Panc1 (cell line): Measurements from ENCODE around the gene KCTD19. TPM values are rescaled to one million over a fixed set of nuclear protein-coding genes. Genes with fewer than 3 reads are reported as not detected.

Experiments
- ATAC-seq: fragments of 200-7000 bp; cut with Tn5 transposase; 2 replicates; pipeline ENCODE4 v1.9.1; 2020; ENCODE audit warnings: mild to moderate bottlenecking, moderate library complexity
- BruUV-seq: library from RNA; stranded (reverse); fragments of 400-500 nt; replicated peaks from 2 replicates; lab custom pipeline; 2021; lab: Mats Ljungman, UMichigan
- CTCF ChIA-PET: fragments of 300-600 bp; sonication (Branson Sonifier 250); formaldehyde crosslinking; loops from one replicate; lab custom pipeline; 2022; ENCODE audit warnings: antibody characterized with exemption; lab: Charles Lee
- POLR2A ChIA-PET: fragments of 300-600 bp; sonication (Branson Sonifier 250); formaldehyde crosslinking; loops from one replicate; lab custom pipeline; 2022; ENCODE audit warnings: antibody characterized with exemption; lab: Charles Lee
- DNase-seq: peaks from one replicate; pipeline ENCODE4 v3.0.0-alpha.2; 2010; ENCODE audit warnings: low read depth, low spot score
- H3K27ac ChIP-seq: 2 replicates; pipeline ENCODE4 v1.5.1; 2011; ENCODE audit warnings: mild to moderate bottlenecking, low read length, inconsistent platforms
- H3K27me3 ChIP-seq: fragments of 200-500 bp; sonication (Bioruptor generic); 2 replicates; pipeline ENCODE4 v1.6.0; 2014; ENCODE audit warnings: low read length, inconsistent platforms; ENCODE audit not compliant: control insufficient read depth, insufficient read depth
- H3K36me3 ChIP-seq: fragments of 200-500 bp; sonication (Bioruptor generic); 2 replicates; pipeline ENCODE4 v1.5.1; 2014; ENCODE audit warnings: inconsistent platforms, mild to moderate bottlenecking, low read length, moderate library complexity; ENCODE audit not compliant: control insufficient read depth, insufficient read depth
- H3K4me1 ChIP-seq: 2 replicates; pipeline ENCODE4 v1.5.1; 2011; ENCODE audit warnings: inconsistent platforms, mild to moderate bottlenecking, low read length, moderate library complexity; ENCODE audit not compliant: control insufficient read depth, insufficient read depth
- H3K4me3 ChIP-seq, 2 experiments: 2 replicates each; pipeline ENCODE4 v1.5.1; 2011 to 2012; ENCODE audit warnings: low read depth in 2 of 2, low read length in 2 of 2, mild to moderate bottlenecking in 2 of 2, inconsistent platforms in 1 of 2, moderate library complexity in 1 of 2
- H3K9me3 ChIP-seq: fragments of 200-500 bp; sonication (Bioruptor generic); 2 replicates; pipeline ENCODE4 v1.5.1; 2014; ENCODE audit warnings: low read depth, mild to moderate bottlenecking, inconsistent platforms, low read length, moderate library complexity; ENCODE audit not compliant: control insufficient read depth, insufficient read depth
- CTCF ChIP-seq: fragments of 450-650 bp; IDR thresholded peaks from 2 replicates; pipeline ENCODE4 v1.5.1; 2017; ENCODE audit warnings: mild to moderate bottlenecking
- POLR2AphosphoS5 ChIP-seq: IDR thresholded peaks from 2 replicates; pipeline ENCODE4 v1.6.1; 2012; ENCODE audit warnings: mild to moderate bottlenecking, low read depth, low read length, moderate library complexity
- REST ChIP-seq, 2 experiments: IDR thresholded peaks; 2 replicates each; pipeline ENCODE4 v1.6.1; 2011 to 2012; ENCODE audit warnings: low read depth in 2 of 2, control low read depth in 1 of 2, low read length in 1 of 2, mild to moderate bottlenecking in 1 of 2, moderate library complexity in 1 of 2; ENCODE audit not compliant: insufficient read depth in 1 of 2
- SIN3A ChIP-seq: IDR thresholded peaks from 2 replicates; pipeline ENCODE4 v1.6.1; 2012; ENCODE audit warnings: low read depth, mild to moderate bottlenecking, low read length, moderate library complexity, borderline replicate concordance; ENCODE audit not compliant: insufficient read depth
- TCF7L2 ChIP-seq: IDR thresholded peaks from 2 replicates; pipeline ENCODE4 v1.6.1; 2011; ENCODE audit warnings: mild to moderate bottlenecking, low read depth, low read length, inconsistent platforms
- in situ Hi-C: cut with HindIII; loops from 2 replicates; pipeline ENCODE4 v1.10.0; 2016; ENCODE audit warnings: low sequenced_read_pairs, low pct_unique_long_range_greater_than_20kb
- intact Hi-C: fragments of 100-400 bp; cut with micrococcal nuclease; formaldehyde crosslinking; loops from one replicate; pipeline ENCODE4 v1.10.0; 2022; ENCODE audit not compliant: unreplicated experiment
- total RNA-seq: library from RNA; stranded (reverse); gene quantifications from one replicate; pipeline ENCODE4 v1.2.1, GENCODE V29; 2021; ENCODE audit not compliant: unreplicated experiment

The KCTD19 gene
- total RNA-seq, 1 experiment from 2014 or later: 0.62 TPM

- no peak overlapping the region for H3K4me3 ChIP-seq
- ATAC-seq (0 out of 2 replicates have a peak, but pooled peaks have one; percentile 14), DNase-seq (no peak)
- TF ChIP-seq REST (IDR thresholded peaks at IDR 0.05; ENCODE audit: insufficient read depth in 1 of 2, low read depth in 2 of 2, low read length in 1 of 2): no peak
- no peak for TF ChIP-seq POLR2AphosphoS5
- TF ChIP-seq TCF7L2: no peak
- no peak for TF ChIP-seq SIN3A
- TF ChIP-seq CTCF: no peak
- no peak overlapping the region for H3K27ac ChIP-seq
- ChIA-PET POLR2A (no interaction called here), CTCF (interaction anchor here (1.0 kb wide), 1 partner anchor 10 kb away, joined by 3 read pairs; no protein-coding TSS in a partner anchor)
- no peaks in the 10 kb centered on the region for H3K27me3 ChIP-seq
- in situ Hi-C loops: no loop called here
- no peaks in the 10 kb centered on the region; the same call in 1 of the 2 replicates for H3K4me1 ChIP-seq
- no peaks in the 10 kb centered on the region for H3K9me3 ChIP-seq
- no peaks in the 10 kb centered on the region for H3K36me3 ChIP-seq
- no TSS peak for BruUV-seq
- intact Hi-C loops: no loop called here
These were observed 55.6 kb downstream of the KCTD19 start for GRCh38 chr16:67270931-67271338.

GRCh38 chr16:67269766-67270165 lies 56.8 kb downstream of the KCTD19 start:
- Histone ChIP-seq H3K27ac (no peak overlapping the region), H3K27me3 (no peaks in the 10 kb centered on the region), H3K36me3 (no peaks in the 10 kb centered on the region), H3K9me3 (no peaks in the 10 kb centered on the region), H3K4me1 (no peaks in the 10 kb centered on the region; the same call in 1 of the 2 replicates), H3K4me3 (no peak overlapping the region)
- intact Hi-C loops: no loop called here
- in situ Hi-C loops: no loop called here
- CTCF ChIA-PET: interaction anchor here (0.6 to 0.7 kb wide), 2 partner anchors 11 to 130 kb away, joined by 3 to 5 read pairs; no protein-coding TSS in a partner anchor
- POLR2A ChIA-PET: interaction anchor here (0.6 kb wide), 1 partner anchor 412 kb away, joined by 9 read pairs; no protein-coding TSS in a partner anchor
- DNase-seq (no peak), ATAC-seq (no peak; the same call in 1 of the 2 replicates)
- TF ChIP-seq CTCF: no peak
- no peak for TF ChIP-seq REST (IDR thresholded peaks at IDR 0.05; ENCODE audit: insufficient read depth in 1 of 2, low read depth in 2 of 2, low read length in 1 of 2)
- no peak for TF ChIP-seq POLR2AphosphoS5
- no TSS peak for BruUV-seq
